CD14-positive monocyte (primary cell): ENCODE data around the gene CD247. TPM values are rescaled to one million over a fixed set of nuclear protein-coding genes. Genes with fewer than 3 reads are reported as not detected.

Source experiments
- DNase-seq, 3 donors: peaks; one replicate each; pipeline ENCODE4 v3.0.0-alpha.2; 2011 to 2022
- H2AFZ ChIP-seq: 2 replicates; pipeline ENCODE4 v1.6.0; 2012; ENCODE audit warnings: mild to moderate bottlenecking, low read depth, low read length, inconsistent platforms; ENCODE audit not compliant: insufficient read depth, poor library complexity, severe bottlenecking
- H3K27ac ChIP-seq, 2 donors: 1 replicate in 1 of 2; 2 replicates in 1 of 2; pipeline ENCODE4 v1.5.1; 2012 to 2013; ENCODE audit warnings: low read length in 2 of 2, control low read depth in 1 of 2, inconsistent platforms in 1 of 2, low read depth in 1 of 2, mild to moderate bottlenecking in 1 of 2
- H3K27me3 ChIP-seq, 2 donors: one replicate each; pipeline versions ENCODE4 v1.6.0 to v1.6.1; 2011 to 2013; ENCODE audit warnings: low read length in 2 of 2; ENCODE audit not compliant: control insufficient read depth in 2 of 2, insufficient read depth in 2 of 2
- H3K36me3 ChIP-seq, 2 donors: replicated peaks in 1 of 2; 1 replicate in 1 of 2; 2 replicates in 1 of 2; pipeline versions ENCODE4 v1.5.1 to v1.6.1; 2012 to 2013; ENCODE audit warnings: low read length in 2 of 2, control low read depth in 1 of 2, inconsistent platforms in 1 of 2, mild to moderate bottlenecking in 1 of 2; ENCODE audit not compliant: insufficient read depth in 2 of 2, control insufficient read depth in 1 of 2
- H3K4me1 ChIP-seq, 2 donors: 1 replicate in 1 of 2; 2 replicates in 1 of 2; pipeline versions ENCODE4 v1.5.1 to v1.6.1; 2012 to 2013; ENCODE audit warnings: low read length in 2 of 2, control low read depth in 1 of 2, inconsistent platforms in 1 of 2, mild to moderate bottlenecking in 1 of 2, moderate library complexity in 1 of 2; ENCODE audit not compliant: insufficient read depth in 2 of 2, control insufficient read depth in 1 of 2
- H3K4me2 ChIP-seq: replicated peaks from 2 replicates; pipeline ENCODE3; 2012; ENCODE audit warnings: low read length, moderate library complexity, mild to moderate bottlenecking; ENCODE audit not compliant: poor library complexity, severe bottlenecking; ENCODE audit errors: extremely low read depth
- H3K4me3 ChIP-seq, 3 experiments: fragments of 200-600 bp in 1 of 3; sonication (generic) in 1 of 3; replicated peaks in 1 of 3; 1 replicate in 2 of 3; 2 replicates in 1 of 3; pipeline ENCODE4 v1.5.1; 2011 to 2013; ENCODE audit warnings: low read length in 3 of 3, mild to moderate bottlenecking in 3 of 3, control low read depth in 2 of 3, low read depth in 2 of 3, inconsistent platforms in 1 of 3, moderate library complexity in 1 of 3
- H3K79me2 ChIP-seq: 2 replicates; pipeline ENCODE4 v1.6.0; 2012; ENCODE audit warnings: mild to moderate bottlenecking, control low read depth, inconsistent platforms, low read length, moderate library complexity; ENCODE audit not compliant: insufficient read depth
- H3K9ac ChIP-seq: 2 replicates; pipeline ENCODE4 v1.6.0; 2017; ENCODE audit warnings: low read length, mild to moderate bottlenecking; ENCODE audit not compliant: insufficient read depth, poor library complexity, severe bottlenecking
- H3K9me3 ChIP-seq, 2 donors: replicated peaks in 1 of 2; 1 replicate in 1 of 2; 2 replicates in 1 of 2; pipeline versions ENCODE4 v1.5.1 to v1.6.1; 2012 to 2013; ENCODE audit warnings: low read length in 2 of 2, control low read depth in 1 of 2; ENCODE audit not compliant: control insufficient read depth in 1 of 2, insufficient read depth in 1 of 2
- H4K20me1 ChIP-seq: 2 replicates; pipeline ENCODE4 v1.6.0; 2012; ENCODE audit warnings: mild to moderate bottlenecking, low read length, control low read depth, moderate library complexity; ENCODE audit not compliant: insufficient read depth
- H3K27ac Mint-ChIP-seq, 7 donors: one replicate each; pipeline ENCODE4 v1.8.0; 2020; ENCODE audit warnings: mild to moderate bottlenecking in 7 of 7, mixed read lengths in 7 of 7, moderate library complexity in 6 of 7, inconsistent platforms in 2 of 7
- H3K27me3 Mint-ChIP-seq, 3 donors: one replicate each; pipeline ENCODE4 v1.8.0; 2021 to 2022; ENCODE audit warnings: low read depth in 3 of 3, mild to moderate bottlenecking in 3 of 3, mixed read lengths in 3 of 3, moderate library complexity in 3 of 3, inconsistent platforms in 1 of 3
- H3K36me3 Mint-ChIP-seq, 2 donors: one replicate each; pipeline ENCODE4 v1.8.0; 2020; ENCODE audit warnings: mixed read lengths in 2 of 2, inconsistent platforms in 1 of 2, mild to moderate bottlenecking in 1 of 2
- H3K4me1 Mint-ChIP-seq: one replicate; pipeline ENCODE4 v1.8.0; 2020; ENCODE audit warnings: mild to moderate bottlenecking, mixed read lengths
- H3K4me3 Mint-ChIP-seq, 2 donors: one replicate each; pipeline ENCODE4 v1.8.0; 2020; ENCODE audit warnings: mild to moderate bottlenecking in 2 of 2, mixed read lengths in 2 of 2, moderate library complexity in 1 of 2
- H3K9me3 Mint-ChIP-seq, 7 donors: one replicate each; pipeline ENCODE4 v1.8.0; 2020 to 2022; ENCODE audit warnings: mixed read lengths in 7 of 7, mild to moderate bottlenecking in 6 of 7, moderate library complexity in 6 of 7, inconsistent platforms in 2 of 7
- WGBS: methylation state at CpG from one replicate; pipeline ENCODE4 v1.1.5; 2013; ENCODE audit warnings: missing lambda C conversion rate; ENCODE audit not compliant: insufficient coverage; 5-methylcytosine and 5-hydroxymethylcytosine counted together
- intact Hi-C, 2 donors: fragments of 100-400 bp; cut with micrococcal nuclease; formaldehyde crosslinking; loops; one replicate each; pipeline versions ENCODE4 v1.15.0 to v1.15.1; 2023
- polyA plus RNA-seq, 3 donors: library from polyadenylated mRNA; depleted of rRNA in 1 of 3; unstranded in 2 of 3; stranded (reverse) in 1 of 3; fragments of 300-500 nt in 2 of 3; fragments of >200 nt in 1 of 3; fragmentation: Illumina TruSeq in 2 of 3; gene quantifications; 1 replicate in 2 of 3; 2 replicates in 1 of 3; pipeline ENCODE4 v1.2.3, GENCODE V29; 2012 to 2021
- TF ChIP-seq, protein P1 (sequence below): fragments of 200-600 bp; IDR thresholded peaks from one replicate; pipeline ENCODE4 v1.8.0; 2022; ENCODE audit warnings: antibody characterized with exemption, mild to moderate bottlenecking

The CD247 gene
- polyA plus RNA-seq, 3 donors: 0.29 to 1.8 (median 1.6) TPM

DNA sequence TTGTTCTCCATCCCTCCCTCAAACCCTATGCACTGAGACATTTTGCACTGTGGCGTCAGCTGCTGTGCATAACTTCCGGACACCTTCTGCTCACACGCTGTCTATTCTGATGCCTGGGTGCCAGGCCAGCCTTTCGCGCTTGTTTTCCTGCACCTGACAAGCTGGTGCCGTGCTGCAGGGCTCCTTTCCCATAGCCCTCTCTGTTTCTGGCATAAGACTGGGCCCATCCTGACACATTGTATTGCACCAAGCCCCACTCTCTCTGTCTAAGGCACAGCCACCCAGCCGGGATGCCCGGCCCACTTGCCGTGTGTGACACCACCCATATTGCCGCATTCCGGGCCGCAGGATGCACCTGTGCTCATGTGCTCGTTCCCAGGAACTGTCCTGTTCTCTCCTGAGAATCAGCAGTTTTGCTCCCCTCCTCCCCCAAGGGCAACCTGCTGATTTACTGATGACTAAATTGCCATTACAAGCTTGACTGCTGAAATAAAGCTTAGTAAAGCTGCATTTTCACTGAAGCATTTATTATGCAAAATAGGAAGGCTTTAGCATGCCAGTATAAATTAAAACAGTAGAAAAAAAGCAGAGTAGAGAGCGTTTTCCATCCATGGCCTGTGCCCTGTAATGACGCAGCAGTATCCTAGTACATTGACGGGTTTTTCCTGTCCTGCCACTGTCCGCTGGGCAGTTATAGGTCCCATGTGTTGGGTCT is 88.0 kb downstream of the CD247 start:
- H3K4me3 Mint-ChIP-seq: no peak overlapping the region
- intact Hi-C loops: no loop called here
- 96% methylated on average over 16 of the region's 17 CpGs for WGBS
- H4K20me1 ChIP-seq: no peaks in the 10 kb centered on the region
- H3K9ac ChIP-seq: no peak overlapping the region
- H2AFZ ChIP-seq: no peak overlapping the region
- no peaks in the 10 kb centered on the region for H3K27me3 ChIP-seq
- H3K9me3 Mint-ChIP-seq: no peaks in the 10 kb centered on the region
- H3K27me3 Mint-ChIP-seq: peaks cover 1 to 6% (median 2%) of the 10 kb centered on the region in 3 donors
- TF ChIP-seq, protein P1, sequence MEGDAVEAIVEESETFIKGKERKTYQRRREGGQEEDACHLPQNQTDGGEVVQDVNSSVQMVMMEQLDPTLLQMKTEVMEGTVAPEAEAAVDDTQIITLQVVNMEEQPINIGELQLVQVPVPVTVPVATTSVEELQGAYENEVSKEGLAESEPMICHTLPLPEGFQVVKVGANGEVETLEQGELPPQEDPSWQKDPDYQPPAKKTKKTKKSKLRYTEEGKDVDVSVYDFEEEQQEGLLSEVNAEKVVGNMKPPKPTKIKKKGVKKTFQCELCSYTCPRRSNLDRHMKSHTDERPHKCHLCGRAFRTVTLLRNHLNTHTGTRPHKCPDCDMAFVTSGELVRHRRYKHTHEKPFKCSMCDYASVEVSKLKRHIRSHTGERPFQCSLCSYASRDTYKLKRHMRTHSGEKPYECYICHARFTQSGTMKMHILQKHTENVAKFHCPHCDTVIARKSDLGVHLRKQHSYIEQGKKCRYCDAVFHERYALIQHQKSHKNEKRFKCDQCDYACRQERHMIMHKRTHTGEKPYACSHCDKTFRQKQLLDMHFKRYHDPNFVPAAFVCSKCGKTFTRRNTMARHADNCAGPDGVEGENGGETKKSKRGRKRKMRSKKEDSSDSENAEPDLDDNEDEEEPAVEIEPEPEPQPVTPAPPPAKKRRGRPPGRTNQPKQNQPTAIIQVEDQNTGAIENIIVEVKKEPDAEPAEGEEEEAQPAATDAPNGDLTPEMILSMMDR: no peak
- no peak for DNase-seq
- H3K36me3 ChIP-seq: no peaks in the 10 kb centered on the region
- peaks cover 0 to 15% of the 10 kb centered on the region in 2 donors for H3K36me3 Mint-ChIP-seq
- H3K4me1 ChIP-seq: no peaks in the 10 kb centered on the region
- no peak overlapping the region for H3K4me2 ChIP-seq
- H3K4me1 Mint-ChIP-seq: peaks cover 7% of the 10 kb centered on the region
- no peaks in the 10 kb centered on the region for H3K79me2 ChIP-seq
- no peak overlapping the region for H3K4me3 ChIP-seq
- no peak overlapping the region for H3K27ac ChIP-seq
- H3K9me3 ChIP-seq: no peaks in the 10 kb centered on the region
- peak overlapping the region in 1 of 7 donors; percentile 60 for H3K27ac Mint-ChIP-seq

DNA sequence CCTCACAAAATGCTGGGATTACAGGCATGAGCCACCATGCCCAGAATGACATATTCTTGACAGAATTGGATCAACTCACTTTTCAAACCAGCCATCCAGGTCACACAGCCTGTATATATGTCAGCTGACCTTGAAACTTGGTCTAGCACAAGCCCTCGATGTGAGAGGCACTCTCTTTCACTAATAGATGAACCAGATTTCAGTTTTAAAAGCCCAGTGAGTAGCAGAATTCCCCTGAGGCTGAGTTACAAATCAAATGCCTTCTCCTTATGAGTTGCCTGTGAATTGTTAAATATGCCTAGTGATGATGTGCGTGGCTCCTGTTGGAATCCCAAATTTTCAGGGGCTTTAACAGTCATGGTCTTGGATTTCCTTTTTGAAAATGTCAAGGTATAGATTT is 88.7 kb downstream of the CD247 start:
- peaks cover 0 to under 1% of the 10 kb centered on the region in 2 donors for H3K36me3 ChIP-seq
- Mint-ChIP-seq H3K4me3 (no peak overlapping the region), H3K27me3 (peaks cover 1 to 6% (median 1%) of the 10 kb centered on the region in 3 donors), H3K36me3 (peaks cover 0 to 15% of the 10 kb centered on the region in 2 donors), H3K4me1 (peaks cover 7% of the 10 kb centered on the region), H3K9me3 (no peaks in the 10 kb centered on the region), H3K27ac (no peak overlapping the region)
- TF ChIP-seq, protein P1: no peak
- H3K79me2 ChIP-seq: no peaks in the 10 kb centered on the region
- no peak overlapping the region for H3K27ac ChIP-seq
- intact Hi-C loops: no loop called here
- H3K4me3 ChIP-seq: no peak overlapping the region
- H3K27me3 ChIP-seq: no peaks in the 10 kb centered on the region
- no peaks in the 10 kb centered on the region for H4K20me1 ChIP-seq
- H2AFZ ChIP-seq: no peak overlapping the region
- WGBS: no CpG with 5 or more reads among the region's 2 CpGs
- no peak for DNase-seq
- H3K4me2 ChIP-seq: no peak overlapping the region
- H3K9me3 ChIP-seq: no peaks in the 10 kb centered on the region
- no peaks in the 10 kb centered on the region for H3K4me1 ChIP-seq
- H3K9ac ChIP-seq: no peak overlapping the region
